Retinal pigment epithelial cell (primary cell): ENCODE measurements around the gene PRKCB.

Source experiments
- DNase-seq: peaks from one replicate; pipeline ENCODE4 v3.0.0-alpha.2; 2010; ENCODE audit warnings: low read depth
- H3K4me3 ChIP-seq: 2 replicates; pipeline ENCODE4 v1.5.1; 2011; ENCODE audit warnings: mild to moderate bottlenecking, low read length, control low read depth, moderate library complexity
- TF ChIP-seq, protein P1 (sequence below): conservative IDR thresholded peaks from 2 replicates; pipeline ENCODE4 v1.5.1; 2011; ENCODE audit warnings: low read depth, low read length, control low read depth, inconsistent platforms

PRKCB gene

DNA sequence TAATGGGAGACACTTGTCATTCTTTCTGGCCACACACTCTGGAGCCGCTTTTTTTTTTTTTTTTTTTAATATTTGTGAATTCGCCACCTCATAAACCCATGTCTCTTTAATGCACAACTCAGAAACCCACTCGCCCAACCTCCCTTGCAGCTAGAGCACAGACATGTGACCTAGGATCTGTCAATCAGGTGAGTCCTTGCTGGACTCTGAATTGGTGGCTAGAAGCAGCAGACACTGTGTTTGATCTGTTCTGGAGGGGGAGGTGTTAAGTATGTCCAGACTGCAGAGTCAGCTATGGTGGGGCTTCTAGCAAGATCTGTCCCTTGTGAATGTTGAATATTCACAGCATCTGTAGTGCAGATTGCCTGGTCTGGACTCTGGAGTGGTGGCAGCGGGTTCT, 112.1 kb downstream of the PRKCB start:
- DNase-seq, result no peak
- TF ChIP-seq, protein P1, sequence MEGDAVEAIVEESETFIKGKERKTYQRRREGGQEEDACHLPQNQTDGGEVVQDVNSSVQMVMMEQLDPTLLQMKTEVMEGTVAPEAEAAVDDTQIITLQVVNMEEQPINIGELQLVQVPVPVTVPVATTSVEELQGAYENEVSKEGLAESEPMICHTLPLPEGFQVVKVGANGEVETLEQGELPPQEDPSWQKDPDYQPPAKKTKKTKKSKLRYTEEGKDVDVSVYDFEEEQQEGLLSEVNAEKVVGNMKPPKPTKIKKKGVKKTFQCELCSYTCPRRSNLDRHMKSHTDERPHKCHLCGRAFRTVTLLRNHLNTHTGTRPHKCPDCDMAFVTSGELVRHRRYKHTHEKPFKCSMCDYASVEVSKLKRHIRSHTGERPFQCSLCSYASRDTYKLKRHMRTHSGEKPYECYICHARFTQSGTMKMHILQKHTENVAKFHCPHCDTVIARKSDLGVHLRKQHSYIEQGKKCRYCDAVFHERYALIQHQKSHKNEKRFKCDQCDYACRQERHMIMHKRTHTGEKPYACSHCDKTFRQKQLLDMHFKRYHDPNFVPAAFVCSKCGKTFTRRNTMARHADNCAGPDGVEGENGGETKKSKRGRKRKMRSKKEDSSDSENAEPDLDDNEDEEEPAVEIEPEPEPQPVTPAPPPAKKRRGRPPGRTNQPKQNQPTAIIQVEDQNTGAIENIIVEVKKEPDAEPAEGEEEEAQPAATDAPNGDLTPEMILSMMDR, result no peak

DNA sequence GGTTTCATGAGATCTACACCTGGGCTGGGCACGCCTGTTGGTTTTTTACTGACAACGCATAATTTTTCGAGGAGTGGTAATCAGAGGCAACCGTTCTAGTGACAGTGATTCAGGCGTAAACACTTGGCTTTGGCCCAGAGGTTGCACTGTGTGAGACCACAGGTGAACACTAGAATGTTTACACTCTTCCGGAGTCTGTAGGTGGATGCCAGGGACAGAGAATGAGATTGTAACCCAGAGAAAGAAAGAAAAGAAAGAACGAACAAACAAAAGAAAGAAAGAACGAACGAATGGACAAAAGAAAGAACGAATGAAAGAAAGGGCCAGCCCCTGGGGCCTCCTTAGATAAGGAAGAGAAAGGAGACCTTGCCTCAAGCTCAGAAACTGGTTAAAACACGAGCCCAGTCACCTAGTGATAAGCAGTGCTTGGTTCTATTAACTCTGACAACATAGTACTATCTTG, 113.2 kb downstream of the PRKCB start:
- TF ChIP-seq, protein P1, result no peak
- no peak overlapping the region for H3K4me3 ChIP-seq
- DNase-seq, result no peak

More for the DNA sequence above, 112.1 kb downstream of the PRKCB start:
- H3K4me3 ChIP-seq, result no peak overlapping the region

DNA sequence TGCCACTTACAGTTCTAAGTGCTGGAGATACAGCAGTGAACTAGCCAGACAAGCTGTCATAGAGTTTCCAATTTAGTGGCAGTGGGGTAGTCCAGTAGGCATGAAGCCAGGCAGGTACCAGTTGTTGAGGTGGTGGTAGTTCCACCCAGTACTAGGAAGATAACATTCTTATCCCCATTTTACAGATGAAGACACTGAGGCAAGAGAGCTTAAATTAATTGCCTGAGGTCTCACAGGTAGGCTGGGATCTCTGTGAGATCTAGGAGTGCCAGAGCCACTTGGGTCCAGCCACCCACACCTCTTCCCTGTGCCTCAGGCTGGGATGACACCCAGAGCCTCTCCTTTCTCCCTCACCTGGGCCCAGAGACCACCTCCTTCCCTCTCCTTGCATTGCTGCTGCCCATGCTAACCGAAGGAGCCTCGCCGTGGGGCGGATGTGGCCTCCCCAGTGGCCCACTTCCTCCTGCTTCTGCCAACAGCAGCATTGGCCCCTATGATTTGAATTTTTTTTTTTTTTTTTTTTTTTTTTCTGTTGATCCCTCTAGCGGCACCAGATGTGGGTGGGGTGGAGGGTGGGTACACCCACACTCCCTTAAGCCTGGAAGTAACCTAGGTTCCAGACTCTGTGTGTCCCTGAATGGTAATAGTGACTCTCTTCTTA, 114.0 kb downstream of the PRKCB start:
- TF ChIP-seq, protein P1, result no peak
- DNase-seq, result no peak
- no peak overlapping the region for H3K4me3 ChIP-seq

- TF ChIP-seq, protein P1, result no peak
- no peak for DNase-seq
- no peak overlapping the region for H3K4me3 ChIP-seq
Observed at GRCh38 chr16:23950291-23950894, 114.6 kb downstream of the PRKCB start.

DNA sequence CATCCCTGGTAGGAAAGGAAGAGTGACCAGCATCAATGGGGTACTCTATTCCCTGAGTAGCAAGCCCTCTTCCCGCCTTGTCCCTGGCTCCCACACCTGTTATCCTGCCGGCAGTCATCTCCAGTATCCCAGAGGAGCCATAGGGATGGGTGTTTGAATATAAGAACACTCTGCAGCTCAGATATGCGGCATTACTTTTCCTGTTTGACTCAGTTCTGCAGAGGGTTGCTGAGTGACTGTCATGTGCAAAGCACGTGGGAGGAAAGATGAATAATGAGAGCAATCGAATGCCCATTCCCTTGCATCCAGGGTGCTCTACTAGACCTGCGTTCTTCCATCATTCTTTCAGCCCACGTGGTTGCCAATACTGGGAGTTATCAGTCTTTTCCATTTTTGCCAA, 115.1 kb downstream of the PRKCB start:
- DNase-seq, result no peak
- TF ChIP-seq, protein P1, result no peak
- H3K4me3 ChIP-seq, result no peak overlapping the region

- peak overlapping the region; percentile 3 for H3K4me3 ChIP-seq
- TF ChIP-seq, protein P1, result no peak
- peak; percentile 85 for DNase-seq
Observed at GRCh38 chr16:23952128-23952970, 116.6 kb downstream of the PRKCB start.

- TF ChIP-seq, protein P1, result no peak
- DNase-seq, result no peak
- no peak overlapping the region for H3K4me3 ChIP-seq
Observed at GRCh38 chr16:23952971-23953300, 117.2 kb downstream of the PRKCB start.
